BLaER1 treated with 17β-estradiol and CSF1 and Interleukin-3, amounts not matched to agents 10 nM and 100 nM (cell line): Measurements from ENCODE around the gene PRSS48.

Experiments
- H3K27ac ChIP-seq, 11 experiments: shearing (Covaris generic); formaldehyde crosslinking; 2 replicates each; pipeline ENCODE4 v1.8.1; 2022
- H3K27me3 ChIP-seq, 11 experiments: shearing (Covaris generic); formaldehyde crosslinking; 2 replicates each; pipeline ENCODE4 v1.8.1; 2022
- H3K36me3 ChIP-seq, 11 experiments: shearing (Covaris generic); formaldehyde crosslinking; 2 replicates each; pipeline ENCODE4 v1.8.1; 2022
- H3K4me1 ChIP-seq, 10 experiments: shearing (Covaris generic); formaldehyde crosslinking; 2 replicates each; pipeline ENCODE4 v1.8.1; 2022
- H3K4me2 ChIP-seq, 11 experiments: shearing (Covaris generic); formaldehyde crosslinking; 2 replicates each; pipeline ENCODE4 v1.8.1; 2022
- H3K4me3 ChIP-seq, 10 experiments: shearing (Covaris generic); formaldehyde crosslinking; 2 replicates each; pipeline ENCODE4 v1.8.1; 2022
- H3K9ac ChIP-seq, 11 experiments: shearing (Covaris generic); formaldehyde crosslinking; 2 replicates each; pipeline ENCODE4 v1.8.1; 2022
- H3K9me3 ChIP-seq, 11 experiments: shearing (Covaris generic); formaldehyde crosslinking; replicated peaks in 1 of 11; 2 replicates each; pipeline ENCODE4 v1.8.1; 2022
- H4K20me1 ChIP-seq, 11 experiments: shearing (Covaris generic); formaldehyde crosslinking; 2 replicates each; pipeline ENCODE4 v1.8.1; 2022
- Cebpa-rat ChIP-seq, 11 experiments: shearing (Covaris generic); IDR thresholded peaks; 2 replicates each; pipeline ENCODE4 v1.8.1; 2022

Gene PRSS48

DNA sequence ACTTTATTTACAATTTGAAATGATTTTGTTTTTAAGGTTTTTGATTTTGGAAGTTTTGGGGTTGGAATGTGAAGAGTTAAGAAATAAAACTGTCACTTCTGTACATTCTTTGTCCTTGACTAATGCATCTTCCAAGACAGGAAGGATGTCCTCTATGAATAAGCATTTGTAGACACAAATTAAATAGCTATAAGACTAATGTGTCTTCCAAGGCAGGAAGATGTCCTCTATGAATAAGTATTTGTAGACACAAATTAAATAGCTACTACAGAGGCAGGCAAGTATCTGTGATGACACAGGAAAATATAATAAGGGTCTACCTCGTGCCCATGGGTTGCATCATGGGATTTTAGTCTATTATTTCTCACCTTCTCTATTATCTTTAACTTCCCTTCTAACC, 14.5 kb downstream of the PRSS48 start:
- no peak for TF ChIP-seq Cebpa-rat (IDR thresholded peaks at IDR 0.05)
- H3K4me2 ChIP-seq = no peak overlapping the region
- H3K36me3 ChIP-seq = no peaks in the 10 kb centered on the region
- H3K9me3 ChIP-seq = peaks cover 0 to 5% (median 0%) of the 10 kb centered on the region in 11 experiments; a peak in 3 of 22 replicates
- H3K9ac ChIP-seq = no peak overlapping the region
- no peaks in the 10 kb centered on the region for H3K27me3 ChIP-seq
- H4K20me1 ChIP-seq = no peaks in the 10 kb centered on the region
- no peak overlapping the region for H3K27ac ChIP-seq
- no peak overlapping the region for H3K4me3 ChIP-seq
- H3K4me1 ChIP-seq = no peaks in the 10 kb centered on the region

- no peak for TF ChIP-seq Cebpa-rat (IDR thresholded peaks at IDR 0.05)
- H3K27ac ChIP-seq = no peak overlapping the region
- no peak overlapping the region for H3K4me2 ChIP-seq
- no peak overlapping the region for H3K9ac ChIP-seq
- no peaks in the 10 kb centered on the region for H4K20me1 ChIP-seq
- H3K27me3 ChIP-seq = no peaks in the 10 kb centered on the region
- H3K9me3 ChIP-seq = peaks cover 0 to 5% (median 0%) of the 10 kb centered on the region in 11 experiments; a peak in 3 of 22 replicates
- H3K36me3 ChIP-seq = no peaks in the 10 kb centered on the region
- no peaks in the 10 kb centered on the region for H3K4me1 ChIP-seq
- H3K4me3 ChIP-seq = no peak overlapping the region
Observed at GRCh38 chr4:151292038-151292437, 15.1 kb downstream of the PRSS48 start.

- Histone ChIP-seq H3K27me3 (no peaks in the 10 kb centered on the region), H4K20me1 (no peaks in the 10 kb centered on the region), H3K4me3 (no peak overlapping the region), H3K4me1 (no peaks in the 10 kb centered on the region), H3K36me3 (no peaks in the 10 kb centered on the region), H3K9ac (no peak overlapping the region), H3K27ac (no peak overlapping the region), H3K4me2 (no peak overlapping the region), H3K9me3 (peaks cover 0 to 4% (median 0%) of the 10 kb centered on the region in 11 experiments; a peak in 3 of 22 replicates)
- no peak for TF ChIP-seq Cebpa-rat (IDR thresholded peaks at IDR 0.05)
Observed at GRCh38 chr4:151294833-151295496, 18.0 kb downstream of the PRSS48 start.

DNA sequence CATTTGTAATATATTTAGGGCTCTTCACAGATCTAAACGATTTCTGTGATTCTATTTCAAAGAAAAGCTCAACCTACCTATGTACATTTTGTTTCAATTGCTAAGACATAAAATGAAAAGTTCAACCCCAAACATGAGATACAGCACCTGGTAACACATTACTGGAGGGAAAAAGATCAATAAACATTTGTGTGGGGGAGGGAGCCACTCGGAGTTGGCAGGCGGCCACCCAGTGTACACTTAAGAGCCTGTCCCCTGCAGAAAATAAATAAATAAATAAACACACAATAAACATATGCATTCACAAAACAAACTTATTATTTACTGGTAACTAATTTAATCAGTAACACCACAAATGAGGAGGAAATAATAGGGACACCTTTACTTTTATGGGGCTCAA, 19.3 kb downstream of the PRSS48 start:
- Histone ChIP-seq H3K27ac (no peak overlapping the region), H3K4me3 (no peak overlapping the region), H3K4me1 (no peaks in the 10 kb centered on the region), H3K9ac (no peak overlapping the region), H3K27me3 (no peaks in the 10 kb centered on the region), H3K36me3 (no peaks in the 10 kb centered on the region), H3K9me3 (no peaks in the 10 kb centered on the region), H4K20me1 (no peaks in the 10 kb centered on the region), H3K4me2 (no peak overlapping the region)
- no peak for TF ChIP-seq Cebpa-rat (IDR thresholded peaks at IDR 0.05)

DNA sequence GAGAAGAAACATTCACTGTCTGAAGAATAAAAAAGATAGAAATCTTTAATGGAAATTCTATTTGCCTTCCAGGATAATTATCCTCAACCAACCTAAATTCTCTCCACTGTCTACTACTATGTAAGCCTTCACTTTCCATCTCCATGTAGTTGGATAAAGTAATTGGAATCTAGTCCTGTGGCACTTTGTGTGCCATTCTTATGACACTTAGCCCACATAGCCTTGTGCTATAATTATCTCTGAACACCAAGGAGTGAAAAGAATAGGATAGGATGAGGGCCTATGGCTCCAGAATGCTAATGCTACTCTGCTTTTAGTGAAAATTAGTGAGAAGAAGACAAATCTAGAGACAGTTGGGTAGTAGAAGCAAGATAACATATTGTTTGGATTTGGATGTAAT, 20.2 kb downstream of the PRSS48 start:
- TF ChIP-seq Cebpa-rat (IDR thresholded peaks at IDR 0.05) = no peak
- H3K9me3 ChIP-seq = no peaks in the 10 kb centered on the region
- no peak overlapping the region for H3K4me3 ChIP-seq
- no peaks in the 10 kb centered on the region for H3K27me3 ChIP-seq
- no peak overlapping the region for H3K9ac ChIP-seq
- no peaks in the 10 kb centered on the region for H3K4me1 ChIP-seq
- no peak overlapping the region for H3K27ac ChIP-seq
- no peaks in the 10 kb centered on the region for H3K36me3 ChIP-seq
- no peaks in the 10 kb centered on the region for H4K20me1 ChIP-seq
- H3K4me2 ChIP-seq = no peak overlapping the region

GRCh38 chr4:151302432-151302831, 25.5 kb downstream of the PRSS48 start:
- Histone ChIP-seq H3K9me3 (0 out of 22 replicates have a peak, but pooled peaks cover 0 to 3% (median 0%) of the 10 kb centered on the region in 11 experiments), H4K20me1 (no peaks in the 10 kb centered on the region), H3K4me1 (no peaks in the 10 kb centered on the region), H3K36me3 (no peaks in the 10 kb centered on the region), H3K27ac (no peak overlapping the region), H3K27me3 (no peaks in the 10 kb centered on the region), H3K4me2 (no peak overlapping the region), H3K9ac (no peak overlapping the region), H3K4me3 (no peak overlapping the region)
- no peak for TF ChIP-seq Cebpa-rat (IDR thresholded peaks at IDR 0.05)

DNA sequence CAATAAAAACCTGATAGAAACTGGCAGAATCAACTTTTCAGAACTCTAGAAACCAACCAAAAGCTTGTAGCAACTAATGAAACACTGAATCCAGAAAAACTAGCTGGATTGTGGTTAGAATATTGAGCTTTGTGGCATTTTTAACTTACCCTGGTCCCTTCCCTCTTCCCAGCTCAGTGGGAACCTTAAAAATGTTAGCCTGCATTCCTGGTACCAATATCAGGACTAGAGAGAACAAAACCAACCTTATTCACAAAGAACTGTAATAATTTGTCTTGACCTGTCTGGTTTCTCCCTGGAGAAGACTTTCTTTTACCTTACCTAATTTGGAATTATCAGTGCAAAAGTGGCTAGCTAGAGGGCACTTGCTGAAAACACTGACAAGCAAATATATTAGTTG, 27.3 kb downstream of the PRSS48 start:
- no peak overlapping the region for H3K27ac ChIP-seq
- H3K4me2 ChIP-seq = no peak overlapping the region
- H3K27me3 ChIP-seq = no peaks in the 10 kb centered on the region
- no peaks in the 10 kb centered on the region for H3K4me1 ChIP-seq
- no peaks in the 10 kb centered on the region for H4K20me1 ChIP-seq
- H3K9me3 ChIP-seq = 0 out of 22 replicates have a peak, but pooled peaks cover 0 to 4% (median 0%) of the 10 kb centered on the region in 11 experiments
- no peaks in the 10 kb centered on the region for H3K36me3 ChIP-seq
- no peak overlapping the region for H3K9ac ChIP-seq
- no peak for TF ChIP-seq Cebpa-rat (IDR thresholded peaks at IDR 0.05)
- no peak overlapping the region for H3K4me3 ChIP-seq

DNA sequence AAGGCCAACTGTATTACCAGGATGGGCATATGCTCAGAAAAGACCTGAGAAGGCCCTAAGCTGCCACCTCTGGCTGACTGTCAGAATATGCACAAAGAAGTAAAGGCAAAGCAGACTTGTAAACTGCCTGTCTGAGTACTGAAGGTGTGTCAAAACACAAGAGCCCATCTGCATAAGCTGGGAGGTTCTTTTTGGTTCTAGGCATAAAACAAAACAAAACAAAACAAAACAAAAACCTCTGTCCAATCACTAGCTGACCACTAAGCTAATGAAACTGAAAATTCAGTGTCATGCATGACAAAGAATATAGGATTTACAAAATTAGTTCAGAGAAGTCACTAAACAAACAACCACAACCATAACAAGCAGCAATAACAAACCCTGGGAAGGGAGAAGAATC, 27.8 kb downstream of the PRSS48 start:
- 0 out of 22 replicates have a peak, but pooled peaks cover 0 to 4% (median 0%) of the 10 kb centered on the region in 11 experiments for H3K9me3 ChIP-seq
- no peaks in the 10 kb centered on the region for H3K27me3 ChIP-seq
- H3K4me2 ChIP-seq = no peak overlapping the region
- no peak overlapping the region for H3K27ac ChIP-seq
- H3K36me3 ChIP-seq = no peaks in the 10 kb centered on the region
- H4K20me1 ChIP-seq = no peaks in the 10 kb centered on the region
- no peaks in the 10 kb centered on the region for H3K4me1 ChIP-seq
- no peak overlapping the region for H3K4me3 ChIP-seq
- H3K9ac ChIP-seq = no peak overlapping the region
- no peak for TF ChIP-seq Cebpa-rat (IDR thresholded peaks at IDR 0.05)

DNA sequence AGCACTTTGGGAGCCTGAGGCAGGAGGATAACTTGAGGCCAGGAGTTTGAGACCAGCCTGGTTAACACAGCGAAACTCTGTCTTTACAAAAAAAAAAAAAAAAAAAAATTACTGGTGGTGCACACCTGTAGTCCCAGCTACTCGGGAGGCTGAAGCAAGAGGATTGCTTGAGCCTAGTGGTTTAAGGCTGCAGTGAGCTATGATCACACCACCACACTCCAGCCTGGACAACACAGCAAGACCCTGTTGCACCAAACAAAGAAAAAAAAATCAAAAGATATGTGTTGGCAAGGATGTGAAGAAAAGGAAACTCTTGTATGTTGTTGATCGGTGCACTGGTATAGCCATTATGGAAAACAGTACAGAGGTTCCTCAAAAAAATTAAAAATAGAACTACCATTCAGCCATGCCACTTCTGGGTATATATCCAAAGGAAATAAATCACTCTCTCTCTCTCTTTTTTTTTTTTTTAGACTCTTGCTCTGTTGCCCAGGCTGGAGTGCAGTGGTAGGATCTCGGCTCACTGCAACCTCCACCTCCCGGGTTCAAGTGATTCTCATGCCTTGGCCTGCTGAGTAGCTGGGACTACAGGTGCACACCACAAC, 33.3 kb downstream of the PRSS48 start:
- 0 out of 22 replicates have a peak, but pooled peaks cover 0 to 4% (median 0%) of the 10 kb centered on the region in 11 experiments for H3K9me3 ChIP-seq
- H3K27me3 ChIP-seq = no peaks in the 10 kb centered on the region
- TF ChIP-seq Cebpa-rat (IDR thresholded peaks at IDR 0.05) = no peak

More for the DNA sequence above, 33.3 kb downstream of the PRSS48 start:
- H4K20me1 ChIP-seq = no peaks in the 10 kb centered on the region
- H3K9ac ChIP-seq = no peak overlapping the region
- H3K4me2 ChIP-seq = no peak overlapping the region
- no peaks in the 10 kb centered on the region for H3K4me1 ChIP-seq
- no peak overlapping the region for H3K27ac ChIP-seq
- no peak overlapping the region for H3K4me3 ChIP-seq
- H3K36me3 ChIP-seq = no peaks in the 10 kb centered on the region
